ENCODE measurements around the gene NEMP2.
A peak's percentile ranks its signal among the peaks of the same experiment; 100 is the strongest.

The NEMP2 gene, protein sequence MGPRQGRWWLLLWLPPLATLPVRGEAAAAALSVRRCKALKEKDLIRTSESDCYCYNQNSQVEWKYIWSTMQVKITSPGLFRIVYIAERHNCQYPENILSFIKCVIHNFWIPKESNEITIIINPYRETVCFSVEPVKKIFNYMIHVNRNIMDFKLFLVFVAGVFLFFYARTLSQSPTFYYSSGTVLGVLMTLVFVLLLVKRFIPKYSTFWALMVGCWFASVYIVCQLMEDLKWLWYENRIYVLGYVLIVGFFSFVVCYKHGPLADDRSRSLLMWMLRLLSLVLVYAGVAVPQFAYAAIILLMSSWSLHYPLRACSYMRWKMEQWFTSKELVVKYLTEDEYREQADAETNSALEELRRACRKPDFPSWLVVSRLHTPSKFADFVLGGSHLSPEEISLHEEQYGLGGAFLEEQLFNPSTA

DNA sequence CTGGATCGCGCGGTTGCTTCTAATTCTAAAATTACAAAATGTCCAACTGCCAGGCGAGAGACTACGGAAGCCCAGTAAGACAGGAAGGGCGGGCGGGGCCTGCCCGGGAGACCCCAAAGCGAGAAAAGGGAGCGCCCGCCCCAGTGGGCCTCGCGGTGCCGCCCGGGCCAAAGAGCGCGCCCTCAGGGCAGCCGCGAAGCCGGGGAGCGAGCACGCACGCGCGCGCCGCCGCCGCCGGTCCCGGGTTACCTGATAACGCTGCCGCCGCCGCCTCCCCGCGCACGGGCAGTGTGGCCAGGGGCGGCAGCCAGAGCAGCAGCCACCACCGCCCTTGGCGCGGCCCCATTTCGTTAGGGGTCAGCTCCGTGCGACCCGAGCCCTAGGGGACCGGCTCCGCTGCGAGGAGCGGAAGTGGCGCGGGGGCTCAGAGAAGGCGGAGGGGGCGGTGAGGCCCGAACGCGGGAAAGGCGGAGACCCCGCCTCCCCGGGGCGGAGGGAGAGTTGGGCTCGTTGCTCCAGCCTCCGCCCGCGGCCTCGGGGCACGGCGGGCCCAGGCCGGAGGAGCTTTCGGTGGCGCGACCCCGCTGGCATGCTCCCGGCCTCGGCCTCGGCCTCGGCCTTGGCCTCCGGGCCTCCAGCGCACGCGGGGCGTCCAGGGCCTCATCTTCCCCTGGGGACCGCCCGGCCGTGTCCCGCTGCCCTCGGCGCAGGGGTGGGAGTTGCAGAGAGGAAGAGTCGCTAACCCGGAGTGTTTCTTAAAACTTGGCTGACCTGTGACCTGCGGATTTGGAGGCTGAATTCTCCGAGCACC is at the start of gene NEMP2:
TSS of gene NEMP2 (minus strand) at position 413 of the 811 bp plus-strand sequence. CDS start at position 346, 67 bp downstream.
- DNase-seq (ENCODE audit: low read depth in 2 of 2): peak; percentile 61 to 65

DNA sequence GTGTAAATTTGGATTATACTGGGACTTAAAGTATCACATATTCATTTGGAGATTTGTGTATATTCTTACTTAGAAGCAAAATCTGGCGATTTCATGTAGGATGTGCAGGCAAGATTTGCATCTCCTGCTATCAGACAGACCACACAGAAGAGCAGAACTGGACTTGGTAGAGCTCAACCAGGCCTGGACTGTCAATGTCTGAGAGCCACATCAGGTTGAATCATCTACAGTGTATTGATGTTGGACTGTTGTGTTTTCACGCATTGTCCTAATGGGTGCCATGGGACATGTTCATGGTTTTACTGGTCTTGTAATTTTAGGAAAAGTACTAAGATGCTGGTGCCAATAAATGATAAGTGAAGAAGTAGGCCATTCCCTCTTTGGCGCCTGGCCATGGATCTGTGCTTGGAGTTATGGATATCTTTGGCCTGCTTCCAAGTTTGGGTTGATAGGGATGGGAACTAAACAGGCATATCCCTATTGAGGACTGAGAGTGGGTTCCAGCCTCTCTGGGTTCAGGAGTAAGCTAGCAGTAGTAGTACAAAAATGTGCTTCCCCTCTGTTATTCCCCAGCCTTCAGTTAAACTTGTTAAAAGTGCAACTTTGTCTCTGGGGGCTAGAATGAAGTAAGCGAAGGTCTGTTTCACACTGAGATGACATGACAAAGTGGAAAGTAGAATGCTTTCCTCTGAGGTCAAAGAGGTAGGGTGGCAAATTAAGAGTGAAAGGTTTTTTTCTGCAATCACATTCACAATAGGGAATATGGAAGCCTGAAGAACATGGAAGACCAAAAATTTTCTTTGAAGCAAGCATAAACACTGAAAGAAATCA is 49.2 kb upstream of the NEMP2 start:
- no peak for DNase-seq (ENCODE audit: low read depth in 2 of 2)

DNA sequence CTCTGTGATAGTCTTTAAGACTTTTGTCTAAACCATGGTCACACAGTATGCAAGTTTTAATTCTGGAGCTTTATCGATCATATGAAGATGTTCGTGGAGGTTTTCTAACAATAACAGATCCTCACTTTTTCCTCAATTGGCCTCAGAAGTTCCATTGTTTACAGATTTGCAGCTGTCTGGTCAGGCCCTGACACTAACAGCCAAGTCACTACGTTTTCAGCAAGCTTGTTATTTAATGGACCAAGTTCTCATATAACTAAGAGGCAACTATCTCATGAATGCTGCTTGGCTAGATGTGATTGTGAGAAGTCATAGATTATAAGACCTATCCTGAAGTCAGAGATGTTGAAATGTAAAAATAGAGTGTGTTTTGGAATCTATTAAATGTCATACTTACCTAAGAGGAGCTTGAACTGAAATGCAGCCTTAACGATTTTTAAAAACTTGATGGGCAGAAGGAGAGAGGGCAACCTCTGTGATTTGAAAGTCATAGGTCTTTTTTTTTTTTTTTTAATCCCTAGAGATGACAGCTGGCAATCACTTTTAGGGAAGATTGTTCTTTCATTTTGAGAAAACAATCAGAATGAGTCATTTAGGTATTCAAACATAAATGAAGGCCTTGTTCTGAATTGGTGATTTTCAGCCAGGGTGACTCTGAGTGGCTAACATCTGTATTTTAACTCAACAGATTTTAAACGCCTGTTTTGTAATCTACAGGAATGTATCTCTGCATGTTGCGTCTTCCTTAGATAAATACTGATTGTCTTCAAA is 48.4 kb upstream of the NEMP2 start:
- no peak for DNase-seq (ENCODE audit: low read depth in 2 of 2)

DNA sequence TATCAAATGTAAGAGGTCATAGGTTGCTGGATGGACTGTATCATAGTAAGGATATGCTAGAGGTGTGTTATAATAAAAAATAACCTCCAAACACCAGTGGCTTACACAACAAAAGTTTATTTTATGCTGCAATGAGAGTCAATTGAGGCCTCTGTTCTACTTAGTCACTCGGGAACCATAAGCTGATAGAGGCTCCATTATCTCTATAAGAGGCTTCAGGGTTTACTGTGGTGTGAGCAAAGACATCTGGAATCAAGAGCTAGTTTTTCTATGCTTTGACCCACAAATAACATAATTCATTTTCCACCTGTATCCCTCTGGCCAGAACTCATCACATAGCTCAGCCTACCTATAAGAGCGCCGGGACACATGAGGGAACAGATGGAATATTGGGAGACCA is 47.5 kb upstream of the NEMP2 start:
- no peak for DNase-seq (ENCODE audit: low read depth in 2 of 2)

DNA sequence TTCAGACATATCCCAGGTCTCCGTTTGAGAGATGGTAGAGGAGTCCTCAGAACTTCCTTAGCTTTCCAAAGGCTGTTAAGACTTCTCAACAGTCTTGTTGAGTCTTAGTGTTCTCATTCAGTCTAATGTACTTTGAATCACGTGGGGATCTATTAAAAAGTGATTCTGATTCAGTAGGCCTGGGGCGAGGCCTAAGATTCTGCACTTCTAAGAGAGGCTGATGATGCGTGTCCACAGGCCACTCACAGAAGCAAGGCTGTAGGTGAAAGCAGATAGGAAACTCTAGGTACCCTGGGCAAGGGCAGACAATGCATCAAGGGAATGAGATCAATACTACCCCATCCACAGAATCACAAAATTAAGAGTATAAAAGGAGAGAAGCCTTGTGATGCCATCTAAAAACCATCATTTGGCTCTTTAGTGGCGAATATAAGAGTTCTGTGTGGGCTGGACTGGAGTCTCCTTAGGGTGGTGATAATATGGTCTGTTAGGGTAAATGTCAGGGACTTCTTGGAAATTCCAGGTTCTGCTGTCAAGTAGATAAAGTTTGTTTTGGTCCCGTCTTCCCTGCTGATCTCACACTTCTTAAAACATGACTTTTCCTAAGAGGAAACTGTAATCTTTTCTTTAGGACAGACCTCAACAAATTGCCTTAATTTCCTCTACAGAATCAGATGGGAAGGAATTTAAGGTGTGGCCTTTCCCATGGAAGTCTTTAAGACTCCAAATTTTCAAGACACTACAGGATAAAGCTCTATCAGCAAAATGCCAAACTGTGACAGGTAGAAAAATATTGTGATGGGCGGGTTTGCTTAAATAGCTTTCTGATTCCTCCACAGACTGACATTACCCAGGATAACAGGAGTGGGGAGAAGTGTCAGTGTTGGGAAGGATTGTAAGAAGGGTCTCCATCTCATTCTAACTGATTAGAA is 45.7 kb upstream of the NEMP2 start:
- no peak for DNase-seq (ENCODE audit: low read depth in 2 of 2)

DNA sequence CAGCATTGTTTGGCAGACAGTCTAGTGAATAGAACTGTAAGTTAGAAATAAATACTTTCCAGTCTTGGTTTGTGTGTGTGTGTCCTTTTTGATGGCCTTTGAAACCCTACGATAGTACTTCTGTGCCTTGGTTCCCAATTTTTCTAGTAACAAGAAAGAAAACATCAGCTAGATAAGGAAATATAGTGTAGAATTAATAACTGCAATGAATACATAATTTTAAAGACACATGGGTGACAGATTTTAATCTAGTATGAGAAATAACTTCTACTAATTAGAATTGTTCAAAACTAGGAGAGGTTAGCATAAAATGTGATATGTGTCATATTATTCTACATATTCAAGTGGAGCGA is 44.5 kb upstream of the NEMP2 start:
- DNase-seq (ENCODE audit: low read depth in 2 of 2): no peak

DNA sequence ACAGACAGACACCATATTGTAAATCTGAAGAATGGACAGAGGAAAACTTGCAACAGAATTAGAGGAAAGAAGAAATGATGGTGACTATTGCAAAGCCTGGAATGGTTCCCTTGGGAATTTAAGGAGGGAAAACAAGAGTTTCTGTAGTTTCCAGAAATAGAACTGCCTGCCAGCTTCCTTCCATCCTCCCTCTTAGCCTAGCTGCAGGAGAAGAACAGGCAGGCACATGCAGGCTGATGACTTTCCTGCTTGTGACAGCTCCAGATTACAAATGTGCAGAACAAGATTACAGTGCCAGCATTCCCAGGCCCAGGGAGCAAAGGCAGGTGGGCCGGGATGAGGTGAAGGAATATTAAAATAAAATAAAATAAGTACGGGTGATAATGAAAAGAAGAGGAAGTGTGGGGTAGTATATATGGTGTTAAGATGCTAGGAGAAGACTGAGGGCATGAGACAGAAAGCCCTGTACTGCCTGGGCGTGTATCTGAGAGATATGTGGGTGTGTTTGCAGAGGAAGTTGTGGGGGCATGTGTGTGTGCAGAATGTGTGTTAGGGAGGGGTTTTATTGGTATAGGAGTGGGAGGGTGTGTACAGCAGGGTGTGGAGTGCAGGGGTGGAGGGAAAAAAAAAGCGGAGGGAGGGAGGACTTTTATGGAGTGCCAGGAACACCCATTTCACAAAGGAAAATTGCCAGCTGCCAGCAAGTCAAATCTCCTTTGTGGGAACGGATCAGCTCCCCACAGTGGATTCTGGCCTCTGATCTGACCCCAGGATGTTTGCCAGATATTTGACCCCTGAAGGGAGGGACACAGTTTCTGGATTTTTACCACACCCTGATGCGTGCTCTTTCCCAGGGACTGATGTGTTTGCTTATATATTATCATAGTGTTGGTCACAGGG is 43.9 kb upstream of the NEMP2 start:
- DNase-seq (ENCODE audit: low read depth in 2 of 2): peak in 1 of 2 donors; percentile 1

DNA sequence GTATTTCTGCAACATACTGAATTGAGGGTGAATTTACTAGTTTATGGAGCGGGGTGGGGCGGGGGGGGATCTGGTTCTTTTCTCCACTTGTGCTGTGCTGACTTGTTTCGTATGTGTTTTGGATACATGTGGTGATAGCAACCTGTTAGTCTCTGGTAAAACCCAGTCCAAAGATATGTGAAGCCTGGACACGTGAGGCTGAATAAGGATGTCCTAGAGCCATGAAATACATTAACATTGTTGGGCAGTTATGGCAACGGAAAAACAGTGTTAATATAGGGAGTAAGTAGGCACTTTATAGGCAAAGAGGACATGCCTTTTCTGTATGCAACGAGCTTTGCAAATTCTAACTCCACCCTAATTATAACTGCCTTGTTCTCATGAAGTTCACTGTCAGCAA is 42.1 kb upstream of the NEMP2 start:
- DNase-seq (ENCODE audit: low read depth in 2 of 2): no peak

DNA sequence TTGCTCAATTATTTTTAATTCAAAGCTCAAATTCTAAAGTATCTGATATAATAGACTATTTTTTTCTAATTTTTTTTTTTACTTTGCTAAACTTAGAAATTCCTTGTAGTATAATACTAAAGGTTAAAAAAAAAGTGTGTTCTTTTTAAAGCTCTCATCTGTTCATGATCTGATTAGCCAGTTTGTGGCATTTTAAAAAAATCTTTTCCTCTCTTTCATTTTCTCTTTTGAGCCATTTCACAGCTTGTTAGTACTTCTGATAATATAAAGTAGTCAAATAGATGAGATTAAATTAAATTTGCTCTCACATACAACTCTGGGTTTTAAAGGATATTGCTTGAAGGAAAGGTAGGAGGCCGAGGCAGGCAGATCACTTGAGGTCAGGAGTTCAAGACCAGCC is 40.7 kb upstream of the NEMP2 start:
- DNase-seq (ENCODE audit: low read depth in 2 of 2): no peak

DNA sequence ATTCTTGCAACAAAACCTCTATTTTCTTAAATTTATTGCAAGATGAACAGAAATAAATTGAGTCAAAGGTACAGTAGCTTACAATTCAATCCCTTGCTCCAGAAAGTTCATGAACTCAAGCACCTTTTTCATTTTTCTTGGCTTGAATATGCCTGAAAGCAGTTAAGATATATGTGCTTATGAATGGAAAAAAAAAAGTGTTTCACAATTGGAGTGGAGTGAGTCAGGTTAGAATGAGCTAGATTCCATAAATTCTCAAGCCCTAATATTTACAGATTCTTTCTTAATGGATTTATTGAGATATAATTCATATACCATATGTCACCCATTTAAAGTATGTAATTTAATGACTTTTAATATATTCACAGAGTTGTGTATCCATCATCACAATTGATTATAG is 39.6 kb upstream of the NEMP2 start:
- no peak for DNase-seq (ENCODE audit: low read depth in 2 of 2)

DNA sequence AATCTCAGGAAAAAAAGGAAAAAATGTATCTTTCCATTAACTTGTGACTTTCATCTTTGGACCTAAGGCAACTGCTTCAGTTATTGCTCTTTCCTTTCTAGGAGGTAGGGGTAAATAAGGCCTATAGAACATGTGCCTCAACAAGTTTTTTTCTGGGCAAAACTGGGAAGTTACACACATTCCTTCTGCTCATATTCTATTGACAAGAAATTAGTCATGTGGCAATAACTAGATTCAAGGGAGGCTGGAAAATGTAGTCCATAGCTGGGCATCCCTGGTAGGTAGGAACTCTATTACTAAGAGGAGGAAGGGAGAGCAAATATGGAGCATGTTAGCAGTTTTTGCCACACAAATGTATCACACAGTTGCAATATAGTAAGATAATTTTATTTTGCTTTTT is 37.7 kb upstream of the NEMP2 start:
- DNase-seq (ENCODE audit: low read depth in 2 of 2): no peak

DNA sequence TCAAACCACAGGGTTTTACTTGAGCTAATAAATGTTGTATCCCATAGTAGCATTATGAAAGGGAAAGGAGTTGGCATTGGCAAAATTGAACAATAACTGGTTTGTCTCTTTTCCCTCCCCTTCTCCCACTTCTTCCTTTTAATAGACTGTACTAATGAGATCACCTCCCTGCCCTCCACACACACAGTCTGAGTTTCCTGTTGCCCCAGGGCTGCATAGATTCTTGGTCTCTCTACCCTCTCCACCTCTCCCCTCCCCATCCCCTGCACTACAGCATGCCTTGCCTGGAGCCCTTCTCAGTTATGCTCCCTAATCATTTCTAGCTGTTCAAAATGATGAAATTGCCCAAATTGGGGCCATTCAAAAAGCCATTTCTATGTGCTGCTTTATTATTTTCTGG is 37.2 kb upstream of the NEMP2 start:
- DNase-seq (ENCODE audit: low read depth in 2 of 2): no peak

DNA sequence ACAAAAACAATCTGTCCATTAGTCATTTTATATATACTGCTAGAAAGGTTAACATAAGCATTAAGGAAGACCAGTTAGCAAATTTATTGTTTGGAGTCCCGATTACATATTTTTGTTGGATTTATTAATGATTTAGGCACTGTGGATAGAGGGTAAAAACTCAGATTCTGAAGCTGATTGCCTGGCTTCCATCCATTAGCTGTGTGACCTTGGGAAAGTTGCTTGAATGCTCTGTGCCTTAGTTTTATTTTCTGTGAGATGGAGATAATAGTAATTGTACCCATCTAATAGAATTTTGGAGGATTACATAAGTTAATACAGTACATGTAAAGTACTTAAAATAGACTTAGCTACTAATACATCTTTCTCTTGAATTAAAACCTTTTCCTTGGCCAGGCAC is 36.3 kb upstream of the NEMP2 start:
- no peak for DNase-seq (ENCODE audit: low read depth in 2 of 2)

DNA sequence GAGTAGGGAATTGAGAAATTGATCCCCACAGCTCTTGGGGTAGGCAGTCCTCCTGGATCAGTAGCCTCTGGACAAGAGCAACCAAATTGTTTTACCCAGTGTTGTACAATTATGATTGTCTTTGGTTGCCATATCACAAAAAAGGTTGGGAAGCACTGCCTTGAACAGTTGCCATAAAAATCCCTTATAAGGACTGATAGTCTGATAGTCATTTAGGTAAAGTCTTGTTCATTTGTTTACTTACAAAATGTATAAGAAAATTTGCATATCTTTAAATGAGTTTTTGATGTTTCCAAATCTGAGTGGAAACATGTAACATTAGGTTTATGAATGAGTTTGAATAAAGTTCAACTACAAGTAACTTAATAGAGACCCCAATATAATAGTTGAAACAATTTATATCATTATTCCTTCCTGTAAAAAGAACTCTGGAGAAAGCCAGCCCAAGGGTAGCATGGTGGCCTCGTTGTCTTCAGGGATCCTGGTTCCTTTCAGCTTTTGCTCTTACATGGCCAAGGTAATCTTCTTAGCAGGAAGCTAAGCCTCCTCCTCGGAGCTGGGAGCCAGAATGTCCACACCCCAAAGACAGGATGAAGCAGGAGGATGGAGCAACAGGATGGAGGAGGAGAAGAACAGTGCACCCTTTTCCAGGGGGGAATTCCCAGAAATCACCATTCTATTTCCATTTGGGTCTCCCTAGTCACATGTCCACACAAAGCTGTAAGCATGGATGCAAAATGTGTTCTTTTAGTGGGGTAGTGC is 35.7 kb upstream of the NEMP2 start:
- DNase-seq (ENCODE audit: low read depth in 2 of 2): no peak

DNA sequence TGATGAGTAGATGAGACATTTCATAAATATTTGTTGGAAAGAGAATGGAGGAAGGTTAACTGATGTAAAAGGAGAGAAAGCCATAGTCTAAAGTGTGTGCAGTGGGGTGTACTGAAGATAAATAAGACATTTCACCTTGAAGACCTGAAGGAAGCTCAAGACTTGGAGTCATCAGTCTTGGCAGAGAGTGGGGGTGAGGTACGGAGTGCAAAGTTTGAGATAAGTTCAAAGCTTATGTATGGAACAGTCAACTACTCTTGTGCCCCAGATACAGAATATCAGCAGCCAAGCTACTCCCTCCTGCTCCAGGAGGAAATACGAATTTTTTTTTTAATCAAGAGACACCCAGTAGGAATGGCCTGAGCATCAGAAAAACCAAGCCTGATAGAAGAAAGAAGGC is 30.3 kb upstream of the NEMP2 start:
- no peak for DNase-seq (ENCODE audit: low read depth in 2 of 2)

DNA sequence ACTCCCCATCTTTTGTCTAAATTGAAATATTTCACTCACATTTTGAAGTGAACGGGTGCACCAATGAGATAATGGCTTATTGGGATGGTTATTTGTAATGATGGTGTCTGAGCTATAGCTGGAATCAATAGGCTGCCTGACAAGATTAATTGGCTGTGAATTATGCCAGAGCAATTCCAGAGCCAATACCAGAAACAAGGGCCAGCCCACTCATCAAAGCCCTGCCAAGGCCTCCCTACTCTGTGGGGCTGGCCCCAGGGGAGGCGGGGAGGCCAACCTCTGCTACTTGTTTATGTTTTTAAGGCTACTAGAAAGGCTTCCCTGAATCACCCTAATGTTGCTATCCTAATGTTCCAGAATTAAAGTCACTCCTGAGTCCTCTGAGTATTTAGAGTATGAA is 29.1 kb upstream of the NEMP2 start:
- no peak for DNase-seq (ENCODE audit: low read depth in 2 of 2)

DNA sequence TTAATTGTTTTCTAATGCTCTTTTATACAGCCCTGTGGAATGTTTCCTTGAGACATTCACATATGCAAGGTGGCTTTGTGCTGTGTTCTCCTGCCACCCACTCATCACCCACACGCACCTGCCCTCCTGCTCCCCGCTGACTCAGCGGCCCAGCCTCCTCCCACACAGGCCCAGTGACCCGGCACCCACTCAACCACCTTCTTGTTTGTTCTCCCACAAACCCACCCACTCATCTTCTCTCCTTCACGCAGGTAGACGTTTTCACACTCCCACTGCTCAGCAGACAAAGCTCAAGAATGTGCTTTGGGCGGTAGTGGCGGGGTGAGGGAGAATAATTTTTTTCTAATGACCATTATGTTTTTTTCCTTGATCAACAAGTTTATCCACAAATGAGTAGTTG is 28.6 kb upstream of the NEMP2 start:
- DNase-seq (ENCODE audit: low read depth in 2 of 2): peak; percentile 10 to 40

DNA sequence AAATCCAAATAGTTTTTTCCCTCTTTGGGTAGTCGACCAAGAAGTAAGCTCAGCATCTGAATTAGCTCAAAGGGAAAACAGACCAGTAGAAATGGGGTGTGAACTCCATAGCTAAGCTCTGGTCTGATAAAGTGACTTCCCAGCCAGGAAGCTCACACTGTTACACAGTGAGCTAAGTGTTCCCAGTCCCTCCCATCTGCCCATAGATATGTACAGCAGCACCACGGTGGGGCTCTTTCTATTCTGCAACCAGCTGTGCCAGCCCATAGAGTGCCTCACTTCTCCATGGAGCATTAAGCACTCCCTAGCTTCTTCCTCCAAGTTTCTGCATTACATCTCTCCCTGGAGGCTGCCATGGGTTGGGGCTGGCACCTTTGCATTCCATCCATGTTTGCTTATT is 27.6 kb upstream of the NEMP2 start:
- no peak for DNase-seq (ENCODE audit: low read depth in 2 of 2)

DNA sequence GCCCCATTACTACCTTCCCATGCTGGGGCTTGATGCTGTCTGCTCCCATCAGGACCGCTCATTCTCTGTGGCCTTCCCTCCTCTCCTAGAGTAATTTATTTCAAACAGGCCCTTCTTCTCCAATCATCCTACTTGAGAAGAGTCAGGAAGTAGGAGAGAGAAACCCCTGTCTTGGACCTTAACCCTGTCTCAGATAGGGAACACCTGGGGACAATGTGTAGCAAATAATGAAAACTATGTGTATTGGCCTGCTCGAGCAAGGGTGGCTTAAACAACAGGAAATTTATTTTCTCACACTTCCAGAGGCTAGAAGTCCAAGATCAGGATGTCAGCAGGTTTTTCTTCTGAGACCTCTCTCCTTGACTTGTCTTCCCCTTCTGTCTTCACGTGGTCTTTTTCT is 26.6 kb upstream of the NEMP2 start:
- no peak for DNase-seq (ENCODE audit: low read depth in 2 of 2)

All from stimulated activated CD8-positive, alpha-beta memory T cell treated with anti-CD3 and anti-CD28 coated beads, Interleukin-2, amount 100 ng/mL, for 1 hour (primary cell).